GM10266 (cell line): ENCODE data around the gene VAC14.

Experiments
- DNase-seq: peaks from one replicate; pipeline ENCODE4 v3.0.0; 2012; ENCODE audit errors: extremely low spot score
- CTCF ChIP-seq: IDR thresholded peaks from 2 replicates; pipeline ENCODE4 v1.5.1; 2012; ENCODE audit warnings: mild to moderate bottlenecking, low read depth; ENCODE audit not compliant: control insufficient read depth, insufficient read depth; ENCODE audit errors: missing control alignments

Gene VAC14

GRCh38 chr16:70775399-70775798 lies 25.6 kb downstream of the VAC14 start:
- no peak for DNase-seq
- no peak for TF ChIP-seq CTCF

GRCh38 chr16:70774261-70774660 lies 26.7 kb downstream of the VAC14 start:
- no peak for DNase-seq
- no peak for TF ChIP-seq CTCF

GRCh38 chr16:70772493-70772892 lies 28.5 kb downstream of the VAC14 start:
- no peak for DNase-seq

GRCh38 chr16:70770626-70771552 lies 30.1 kb downstream of the VAC14 start:
- peak; percentile 94 for TF ChIP-seq CTCF
- peak; percentile 71 for DNase-seq

More at GRCh38 chr16:70772493-70772892, 28.5 kb downstream of the VAC14 start:
- no peak for TF ChIP-seq CTCF

- no peak for DNase-seq
- no peak for TF ChIP-seq CTCF
These were observed 30.7 kb downstream of the VAC14 start for GRCh38 chr16:70770291-70770625.

GRCh38 chr16:70769761-70770160 lies 31.2 kb downstream of the VAC14 start:
- DNase-seq, result no peak
- no peak for TF ChIP-seq CTCF

- no peak for TF ChIP-seq CTCF
These were observed 31.8 kb downstream of the VAC14 start for GRCh38 chr16:70769131-70769530.

More at GRCh38 chr16:70769131-70769530, 31.8 kb downstream of the VAC14 start:
- no peak for DNase-seq
